ENCODE measurements around the gene MVD. TPM values are rescaled to one million over a fixed set of nuclear protein-coding genes. Genes with fewer than 3 reads are reported as not detected.

MVD gene
- total and polyA plus RNA-seq, 2 of the 4 experiments (the other 2 are of a cell fraction), result 18.3 to 28.4 TPM

GRCh38 chr16:88647178-88648070 lies 15.5 kb downstream of the MVD start:
- whole genome bisulfite sequencing, 2 experiments (ENCODE audit: extremely low coverage in 2 of 2, insufficient read length in 1 of 2), result 95% methylated on average over 4 of the region's 22 CpGs; no CpG with 5 or more reads in 1 of the 2 experiments
- peaks cover 1% of the 10 kb centered on the region for H3K36me3 ChIP-seq (ENCODE audit: control insufficient read depth, insufficient read depth, low read length)
- no peak overlapping the region for H3K56ac ChIP-seq (ENCODE audit: extremely low read depth, insufficient read depth, low read length)
- dilution Hi-C loops (cut with HindIII; ENCODE audit: low sequenced_read_pairs, unreplicated experiment) (no loop called here), in situ Hi-C loops (cut with MboI; ENCODE audit: low sequenced_read_pairs) (no loop called here), intact Hi-C loops (cut with micrococcal nuclease) (no loop called here)
- DNase-seq (no peak), ATAC-seq (ENCODE audit: low read depth) (no peak)
- BruUV-seq (replicated peaks), result no TSS peak
- no peak overlapping the region for H3K14ac ChIP-seq (replicated peaks; ENCODE audit: low read depth, low read length)
- H4K91ac ChIP-seq (ENCODE audit: insufficient read depth, low read depth, low read length), result no peak overlapping the region
- no peak overlapping the region for H3K27ac ChIP-seq (ENCODE audit: insufficient read depth, low read length)
- no peak overlapping the region for H3K4me3 ChIP-seq (ENCODE audit: insufficient read depth, low read depth, low read length)
- peaks cover 5% of the 10 kb centered on the region; the same call in 1 of the 2 replicates for H3K4me1 ChIP-seq (ENCODE audit: control insufficient read depth, insufficient read depth, low read length)
- CTCF ChIA-PET, result no interaction called here
- H3K79me1 ChIP-seq (ENCODE audit: low read depth in 1 of 2, low read length in 2 of 2), result peaks cover 0 to 20% of the 10 kb centered on the region in 2 experiments; a peak in 1 of 4 replicates
- H4K5ac ChIP-seq (ENCODE audit: low read depth, low read length), result no peak overlapping the region
- no peak overlapping the region for H3K4ac ChIP-seq (ENCODE audit: low read depth, low read length)
- no peak overlapping the region for H2AFZ ChIP-seq (replicated peaks; ENCODE audit: low read length, poor library complexity)
- no peak overlapping the region for H3K4me2 ChIP-seq (ENCODE audit: low read depth, low read length)
- no peak overlapping the region for H2AK5ac ChIP-seq (ENCODE audit: low read depth, low read length)
- no peak overlapping the region for H2BK15ac ChIP-seq (ENCODE audit: low read depth, low read length)
- H2AK9ac ChIP-seq (replicated peaks; ENCODE audit: low read depth, low read length, poor library complexity), result no peak overlapping the region
- H4K20me1 ChIP-seq (ENCODE audit: insufficient read depth, low read length), result peaks cover 6% of the 10 kb centered on the region
- no peak overlapping the region for H2BK120ac ChIP-seq (ENCODE audit: low read depth, low read length)
- no peak overlapping the region for H2BK20ac ChIP-seq (ENCODE audit: low read depth, low read length)
- no peak overlapping the region for H2BK5ac ChIP-seq (ENCODE audit: low read depth, low read length, poor library complexity, severe bottlenecking)
- no peak for TF ChIP-seq CEBPB (IDR thresholded peaks at IDR 0.05; ENCODE audit: low read depth, low read length)
- TF ChIP-seq BHLHE40 (IDR thresholded peaks at IDR 0.05; ENCODE audit: low read depth, low read length), result no peak
- TF ChIP-seq SMC3 (IDR thresholded peaks at IDR 0.05; ENCODE audit: low read depth, low read length), result no peak
- TF ChIP-seq NFE2L2 (IDR thresholded peaks at IDR 0.05; ENCODE audit: low read depth, low read length), result no peak
- TF ChIP-seq RCOR1 (IDR thresholded peaks at IDR 0.05; ENCODE audit: insufficient replicate concordance, low read length), result no peak
- TF ChIP-seq, protein P1, sequence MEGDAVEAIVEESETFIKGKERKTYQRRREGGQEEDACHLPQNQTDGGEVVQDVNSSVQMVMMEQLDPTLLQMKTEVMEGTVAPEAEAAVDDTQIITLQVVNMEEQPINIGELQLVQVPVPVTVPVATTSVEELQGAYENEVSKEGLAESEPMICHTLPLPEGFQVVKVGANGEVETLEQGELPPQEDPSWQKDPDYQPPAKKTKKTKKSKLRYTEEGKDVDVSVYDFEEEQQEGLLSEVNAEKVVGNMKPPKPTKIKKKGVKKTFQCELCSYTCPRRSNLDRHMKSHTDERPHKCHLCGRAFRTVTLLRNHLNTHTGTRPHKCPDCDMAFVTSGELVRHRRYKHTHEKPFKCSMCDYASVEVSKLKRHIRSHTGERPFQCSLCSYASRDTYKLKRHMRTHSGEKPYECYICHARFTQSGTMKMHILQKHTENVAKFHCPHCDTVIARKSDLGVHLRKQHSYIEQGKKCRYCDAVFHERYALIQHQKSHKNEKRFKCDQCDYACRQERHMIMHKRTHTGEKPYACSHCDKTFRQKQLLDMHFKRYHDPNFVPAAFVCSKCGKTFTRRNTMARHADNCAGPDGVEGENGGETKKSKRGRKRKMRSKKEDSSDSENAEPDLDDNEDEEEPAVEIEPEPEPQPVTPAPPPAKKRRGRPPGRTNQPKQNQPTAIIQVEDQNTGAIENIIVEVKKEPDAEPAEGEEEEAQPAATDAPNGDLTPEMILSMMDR (conservative IDR thresholded peaks at IDR 0.05; ENCODE audit: low read depth, low read length), result no peak
- no peak for TF ChIP-seq MAZ (IDR thresholded peaks at IDR 0.05; ENCODE audit: borderline replicate concordance, low read depth, low read length)
- TF ChIP-seq RFX5 (IDR thresholded peaks at IDR 0.05; ENCODE audit: low read depth, low read length), result no peak
- TF ChIP-seq MAFK (IDR thresholded peaks at IDR 0.05; ENCODE audit: low read depth, low read length), result no peak
- no peak for TF ChIP-seq POLR2A (IDR thresholded peaks at IDR 0.05; ENCODE audit: low read depth, low read length)
- no peak for TF ChIP-seq CHD1 (IDR thresholded peaks at IDR 0.05; ENCODE audit: low read depth, low read length)
- TF ChIP-seq RAD21 (IDR thresholded peaks at IDR 0.05; ENCODE audit: low read length), result no peak
- TF ChIP-seq, protein P2, sequence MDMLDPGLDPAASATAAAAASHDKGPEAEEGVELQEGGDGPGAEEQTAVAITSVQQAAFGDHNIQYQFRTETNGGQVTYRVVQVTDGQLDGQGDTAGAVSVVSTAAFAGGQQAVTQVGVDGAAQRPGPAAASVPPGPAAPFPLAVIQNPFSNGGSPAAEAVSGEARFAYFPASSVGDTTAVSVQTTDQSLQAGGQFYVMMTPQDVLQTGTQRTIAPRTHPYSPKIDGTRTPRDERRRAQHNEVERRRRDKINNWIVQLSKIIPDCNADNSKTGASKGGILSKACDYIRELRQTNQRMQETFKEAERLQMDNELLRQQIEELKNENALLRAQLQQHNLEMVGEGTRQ (IDR thresholded peaks at IDR 0.05; ENCODE audit: low read depth, low read length), result no peak
- H4K8ac ChIP-seq (ENCODE audit: low read depth in 2 of 2, low read length in 2 of 2), result no peak overlapping the region
- no peak overlapping the region for H3K18ac ChIP-seq (ENCODE audit: low read depth, low read length)
- H3K23ac ChIP-seq (ENCODE audit: low read depth, low read length), result no peak overlapping the region
- no peak overlapping the region for H3K9ac ChIP-seq (ENCODE audit: low read depth, low read length)
- no peaks in the 10 kb centered on the region for H3K9me3 ChIP-seq (ENCODE audit: control insufficient read depth, insufficient read depth, low read length)
- no peaks in the 10 kb centered on the region for H3K27me3 ChIP-seq (ENCODE audit: control insufficient read depth, insufficient read depth, low read length)
- POLR2A ChIA-PET (ENCODE audit: unreplicated experiment), result no interaction called here
- no peaks in the 10 kb centered on the region for H3K9me1 ChIP-seq (ENCODE audit: insufficient read depth, low read length)
